Body of pancreas (tissue), 4 donors: ENCODE data around the gene CRABP1. TPM values are rescaled to one million over a fixed set of nuclear protein-coding genes. Genes with fewer than 3 reads are reported as not detected.
A peak's percentile ranks its signal among the peaks of the same experiment; 100 is the strongest.

ENCODE experiments used
- ATAC-seq: fragments of 150-250 bp; one replicate; pipeline ENCODE4 v1.9.1; 2016
- DNase-seq, 4 donors: peaks; one replicate each; pipeline ENCODE4 v3.0.0-alpha.2; 2019
- H3K27ac ChIP-seq, 4 donors: fragments of 200-600 bp; sonication (generic); 1 replicate in 3 of 4; 2 replicates in 1 of 4; pipeline versions ENCODE4 v1.5.1 to v1.6.1; 2016 to 2019; ENCODE audit warnings: mild to moderate bottlenecking in 1 of 4, mixed read lengths in 1 of 4, moderate library complexity in 1 of 4
- H3K27me3 ChIP-seq, 2 donors: fragments of 200-600 bp; sonication (generic); one replicate each; pipeline ENCODE4 v1.6.0; 2016; ENCODE audit warnings: mild to moderate bottlenecking in 1 of 2
- H3K36me3 ChIP-seq, 2 donors: fragments of 200-600 bp; sonication (generic); replicated peaks in 1 of 2; 2 replicates each; pipeline ENCODE4 v1.5.1; 2016; ENCODE audit warnings: low read depth in 2 of 2; ENCODE audit not compliant: insufficient read depth in 1 of 2
- H3K4me1 ChIP-seq: fragments of 200-600 bp; sonication (generic); one replicate; pipeline ENCODE4 v1.6.0; 2016
- H3K4me3 ChIP-seq, 2 donors: fragments of 200-600 bp; sonication (generic); 1 replicate in 1 of 2; 2 replicates in 1 of 2; pipeline ENCODE4 v1.5.1; 2016 to 2019
- H3K9me3 ChIP-seq, 3 donors: fragments of 200-600 bp; sonication (generic); 1 replicate in 2 of 3; 2 replicates in 1 of 3; pipeline ENCODE4 v1.5.1; 2016
- CTCF ChIP-seq, 7 experiments: fragments of 450-650 bp in 4 of 7; fragments of 200-600 bp in 3 of 7; sonication (generic) in 3 of 7; IDR thresholded peaks; one replicate each; pipeline ENCODE4 v1.5.1; 2016 to 2019; ENCODE audit warnings: antibody characterized with exemption in 7 of 7
- POLR2A ChIP-seq, 3 donors: fragments of 450-650 bp; IDR thresholded peaks; one replicate each; pipeline ENCODE4 v1.6.1; 2016; ENCODE audit warnings: antibody characterized with exemption in 3 of 3, mild to moderate bottlenecking in 2 of 3
- WGBS, 2 donors: methylation state at CpG; one replicate each; pipeline ENCODE4 v1.1.5; 2017; 5-methylcytosine and 5-hydroxymethylcytosine counted together
- intact Hi-C: fragments of 100-400 bp; cut with DNase I; formaldehyde crosslinking; loops from one replicate; pipeline ENCODE4 v1.15.1; 2023
- total RNA-seq, 2 donors: library from RNA; depleted of rRNA; stranded (reverse); fragments of >200 nt; gene quantifications; one replicate each; pipeline ENCODE4 v1.1.0, GENCODE V29; 2016

Gene CRABP1
- total RNA-seq, 2 donors from 2014 or later = 1.6 TPM; not detected in 1

GRCh38 chr15:78299101-78299930, 40.8 kb upstream of the CRABP1 start, which contains the start of gene SKIC8:
Gene SKIC8 (minus strand): TSS chr15:78299609. CDS start chr15:78295686, 3,923 bp downstream.
- ATAC-seq (peak; percentile 99), DNase-seq (peak; percentile 92 to 95 (median 93))
- WGBS, 2 donors = 0 to 3% methylated on average over 9 to 55 of the region's 55 CpGs
- TF ChIP-seq POLR2A (IDR thresholded peaks at IDR 0.05) = peak; percentile 57 to 95 (median 91)
- TF ChIP-seq CTCF (IDR thresholded peaks at IDR 0.05) = no peak
- Histone ChIP-seq H3K36me3 (no peaks in the 10 kb centered on the region), H3K27ac (peak within 1 kb of the TSS; percentile 27 to 80 (median 68)), H3K9me3 (no peaks in the 10 kb centered on the region), H3K4me1 (peaks cover 15% of the 10 kb centered on the region), H3K27me3 (no peaks in the 10 kb centered on the region), H3K4me3 (peak within 1 kb of the TSS; percentile 32 to 49)
- intact Hi-C loops = no loop called here

GRCh38 chr15:78301326-78301725, 38.8 kb upstream of the CRABP1 start:
- TF ChIP-seq CTCF (IDR thresholded peaks at IDR 0.05) = no peak
- no peak for TF ChIP-seq POLR2A (IDR thresholded peaks at IDR 0.05)

GRCh38 chr15:78301828-78302227, 38.3 kb upstream of the CRABP1 start:
- no peak overlapping the region for H3K27ac ChIP-seq
- intact Hi-C loops = loop anchor here (10.0 kb wide), 1 partner anchor 123 kb away; no protein-coding TSS in a partner anchor
- no peaks in the 10 kb centered on the region for H3K36me3 ChIP-seq
- ATAC-seq (no peak), DNase-seq (no peak)
- H3K4me1 ChIP-seq = peaks cover 15% of the 10 kb centered on the region
- H3K9me3 ChIP-seq = no peaks in the 10 kb centered on the region
- WGBS, 2 donors = 23 to 35% methylated on average over 3 of the region's 3 CpGs
- H3K4me3 ChIP-seq = no peak overlapping the region
- TF ChIP-seq CTCF (IDR thresholded peaks at IDR 0.05) (no peak), POLR2A (IDR thresholded peaks at IDR 0.05) (no peak)
- H3K27me3 ChIP-seq = peaks cover 0 to 7% of the 10 kb centered on the region in 2 donors

More at GRCh38 chr15:78301326-78301725, 38.8 kb upstream of the CRABP1 start:
- Histone ChIP-seq H3K9me3 (no peaks in the 10 kb centered on the region), H3K36me3 (no peaks in the 10 kb centered on the region), H3K27me3 (peaks cover 0 to 3% of the 10 kb centered on the region in 2 donors), H3K4me3 (no peak overlapping the region), H3K4me1 (peaks cover 15% of the 10 kb centered on the region), H3K27ac (no peak overlapping the region)
- intact Hi-C loops = loop anchor here (10.0 kb wide), 1 partner anchor 123 kb away; no protein-coding TSS in a partner anchor
- no peak for DNase-seq
- ATAC-seq = no peak

GRCh38 chr15:78302579-78303312, 37.4 kb upstream of the CRABP1 start:
- TF ChIP-seq POLR2A (IDR thresholded peaks at IDR 0.05) = no peak
- no peak for TF ChIP-seq CTCF (IDR thresholded peaks at IDR 0.05)
- Histone ChIP-seq H3K36me3 (no peaks in the 10 kb centered on the region), H3K4me1 (peaks cover 12% of the 10 kb centered on the region), H3K27ac (no peak overlapping the region), H3K27me3 (peaks cover 0 to 7% of the 10 kb centered on the region in 2 donors), H3K4me3 (no peak overlapping the region), H3K9me3 (no peaks in the 10 kb centered on the region)
- ATAC-seq (no peak), DNase-seq (no peak)
- WGBS, 2 donors = 70 to 74% methylated on average over 5 of the region's 5 CpGs
- intact Hi-C loops = loop anchor here (10.0 kb wide), 1 partner anchor 122 kb away; no protein-coding TSS in a partner anchor
